OCI-LY7 (cell line): ENCODE measurements around the gene DNAJC11. TPM values are rescaled to one million over a fixed set of nuclear protein-coding genes. Genes with fewer than 3 reads are reported as not detected.
"Not testable (repeated sequence)": the region's sequence is repeated elsewhere in the genome, so short reads cannot be mapped to it uniquely, and the experiment has no call there.

Experiments
- BruUV-seq: library from RNA; stranded (reverse); fragments of 400-500 nt; replicated peaks from 2 replicates; lab custom pipeline; 2021; lab: Mats Ljungman, UMichigan
- CTCF ChIA-PET: fragments of 300-600 bp; sonication (Branson Sonifier 250); formaldehyde crosslinking; loops from one replicate; lab custom pipeline; 2022; ENCODE audit warnings: antibody characterized with exemption; ENCODE audit not compliant: unreplicated experiment; lab: Charles Lee
- POLR2A ChIA-PET: fragments of 300-600 bp; sonication (Branson Sonifier 250); formaldehyde crosslinking; loops from one replicate; lab custom pipeline; 2022; ENCODE audit warnings: antibody characterized with exemption; lab: Charles Lee
- DNase-seq: peaks from one replicate; pipeline ENCODE4 v3.0.0-alpha.2; 2015; ENCODE audit warnings: low spot score
- H2AFZ ChIP-seq: fragments of 200-600 bp; sonication (generic), shearing (Covaris generic); 2 replicates; pipeline ENCODE4 v1.6.1; 2014; ENCODE audit warnings: mild to moderate bottlenecking, antibody characterized with exemption, low read length, moderate library complexity
- H3K27ac ChIP-seq: fragments of 200-600 bp; sonication (generic); 2 replicates; pipeline ENCODE4 v1.5.1; 2014; ENCODE audit warnings: mixed run types, low read depth, mild to moderate bottlenecking, moderate library complexity, low read length, inconsistent platforms; ENCODE audit not compliant: poor library complexity, severe bottlenecking
- H3K36me3 ChIP-seq: fragments of 200-600 bp; sonication (generic); 2 replicates; pipeline ENCODE4 v1.6.1; 2014; ENCODE audit warnings: mild to moderate bottlenecking, antibody characterized with exemption, low read length, moderate library complexity, mixed read lengths; ENCODE audit not compliant: insufficient read depth
- H3K4me1 ChIP-seq: fragments of 200-600 bp; sonication (generic); 2 replicates; pipeline ENCODE4 v1.5.1; 2014; ENCODE audit warnings: mild to moderate bottlenecking, low read length; ENCODE audit not compliant: insufficient read depth, poor library complexity, severe bottlenecking
- H3K4me2 ChIP-seq: fragments of 200-600 bp; sonication (generic); 2 replicates; pipeline ENCODE4 v1.6.1; 2014; ENCODE audit warnings: mild to moderate bottlenecking, low read length
- H3K4me3 ChIP-seq: fragments of 200-600 bp; sonication (generic); 2 replicates; pipeline ENCODE4 v1.5.1; 2014; ENCODE audit warnings: mild to moderate bottlenecking, low read depth, low read length; ENCODE audit not compliant: poor library complexity, severe bottlenecking
- H3K79me2 ChIP-seq: fragments of 200-600 bp; sonication (generic); 2 replicates; pipeline ENCODE4 v1.6.1; 2016; ENCODE audit warnings: low read depth, mild to moderate bottlenecking, low read length, moderate library complexity, mixed read lengths; ENCODE audit not compliant: insufficient read depth
- H3K9me2 ChIP-seq: fragments of 200-600 bp; sonication (generic); 2 replicates; pipeline ENCODE4 v1.6.1; 2016; ENCODE audit warnings: mild to moderate bottlenecking, low read length, mixed read lengths; ENCODE audit not compliant: insufficient read depth
- H3K9me3 ChIP-seq: fragments of 200-600 bp; sonication (generic); 2 replicates; pipeline ENCODE4 v1.6.1; 2014; ENCODE audit warnings: mild to moderate bottlenecking, mixed run types, low read length, mixed read lengths
- H4K20me1 ChIP-seq: fragments of 200-600 bp; sonication (generic); 2 replicates; pipeline ENCODE4 v1.6.1; 2014; ENCODE audit warnings: mild to moderate bottlenecking, antibody characterized with exemption, low read length, moderate library complexity, mixed read lengths; ENCODE audit not compliant: insufficient read depth
- CTCF ChIP-seq: fragments of 200-600 bp; sonication (generic); conservative IDR thresholded peaks from 2 replicates; pipeline ENCODE4 v1.5.1; 2014; ENCODE audit warnings: mild to moderate bottlenecking, antibody characterized with exemption, low read length, moderate library complexity, mixed read lengths
- EZH2phosphoT487 ChIP-seq: fragments of 200-600 bp; sonication (generic); IDR thresholded peaks from 2 replicates; pipeline ENCODE4 v1.6.1; 2018; ENCODE audit warnings: low read depth, borderline replicate concordance, mild to moderate bottlenecking, mixed run types, antibody characterized with exemption, low read length, moderate library complexity, mixed read lengths
- intact Hi-C: fragments of 100-400 bp; cut with micrococcal nuclease; formaldehyde crosslinking; loops from one replicate; pipeline ENCODE4 v1.10.0; 2022; ENCODE audit not compliant: unreplicated experiment
- total RNA-seq, 2 experiments: library from RNA; depleted of rRNA in 1 of 2; stranded (reverse); fragments of >200 nt in 1 of 2; shearing (Covaris generic) in 1 of 2; gene quantifications; 2 replicates each; pipeline ENCODE4 v1.2.3, GENCODE V29; 2014 to 2022

DNAJC11 gene
- total RNA-seq, 2 experiments from 2014 or later = 31.0 to 65.6 TPM

- H2AFZ ChIP-seq = no peak overlapping the region
- no peaks in the 10 kb centered on the region for H3K9me2 ChIP-seq
- intact Hi-C loops = no loop called here
- H4K20me1 ChIP-seq = no peaks in the 10 kb centered on the region
- POLR2A ChIA-PET = interaction anchor here (0.7 to 1.5 kb wide), 3 partner anchors 8 to 48 kb away, joined by 3 to 4 read pairs (median 3); no protein-coding TSS in a partner anchor
- H3K27ac ChIP-seq = no peak overlapping the region
- no peak overlapping the region for H3K4me3 ChIP-seq
- no peaks in the 10 kb centered on the region for H3K9me3 ChIP-seq
- no peak overlapping the region for H3K4me2 ChIP-seq
- DNase-seq = no peak
- CTCF ChIA-PET = no interaction called here
- no peak for TF ChIP-seq CTCF
- TF ChIP-seq EZH2phosphoT487 = no peak
- peaks cover 69% of the 10 kb centered on the region for H3K36me3 ChIP-seq
- H3K79me2 ChIP-seq = no peaks in the 10 kb centered on the region
- no TSS peak for BruUV-seq
- no peaks in the 10 kb centered on the region for H3K4me1 ChIP-seq
Measured at GRCh38 chr1:6648556-6648955, 53.1 kb downstream of the DNAJC11 start.

GRCh38 chr1:6646499-6647148 is 55.0 kb downstream of the DNAJC11 start:
- no peaks in the 10 kb centered on the region for H3K79me2 ChIP-seq
- no peaks in the 10 kb centered on the region for H3K9me3 ChIP-seq
- ChIA-PET POLR2A (interaction anchor here (0.5 kb wide), 1 partner anchor 167 kb away, joined by 5 read pairs; no protein-coding TSS in a partner anchor), CTCF (no interaction called here)
- intact Hi-C loops = loop anchor here (1.0 kb wide), 2 partner anchors 156 to 160 kb away; no protein-coding TSS in a partner anchor
- H4K20me1 ChIP-seq = no peaks in the 10 kb centered on the region
- no TSS peak for BruUV-seq
- no peak overlapping the region for H3K4me3 ChIP-seq
- H3K9me2 ChIP-seq = no peaks in the 10 kb centered on the region
- H2AFZ ChIP-seq = no peak overlapping the region
- H3K27ac ChIP-seq = no peak overlapping the region
- DNase-seq = peak; percentile 65
- peaks cover 67% of the 10 kb centered on the region for H3K36me3 ChIP-seq
- TF ChIP-seq CTCF (peak; percentile 84), EZH2phosphoT487 (no peak)
- H3K4me1 ChIP-seq = no peaks in the 10 kb centered on the region
- no peak overlapping the region for H3K4me2 ChIP-seq

GRCh38 chr1:6645018-6645417 is 56.6 kb downstream of the DNAJC11 start:
- ChIA-PET CTCF (no interaction called here), POLR2A (interaction anchor here (0.5 kb wide), 1 partner anchor 260 kb away, joined by 3 read pairs; no protein-coding TSS in a partner anchor)
- TF ChIP-seq EZH2phosphoT487 (no peak), CTCF (no peak)
- Histone ChIP-seq H3K27ac (no peak overlapping the region), H3K9me2 (no peaks in the 10 kb centered on the region), H3K79me2 (no peaks in the 10 kb centered on the region), H3K9me3 (no peaks in the 10 kb centered on the region), H3K4me2 (no peak overlapping the region), H3K4me3 (no peak overlapping the region), H3K4me1 (no peaks in the 10 kb centered on the region), H3K36me3 (peaks cover 63% of the 10 kb centered on the region), H2AFZ (no peak overlapping the region), H4K20me1 (no peaks in the 10 kb centered on the region)
- no peak for DNase-seq
- BruUV-seq = no TSS peak
- intact Hi-C loops = no loop called here

- H3K9me2 ChIP-seq, H4K20me1 ChIP-seq, POLR2A ChIA-PET, H3K9me3 ChIP-seq, H3K27ac ChIP-seq, H3K4me2 ChIP-seq, BruUV-seq, H3K79me2 ChIP-seq, DNase-seq, H3K4me1 ChIP-seq, H3K4me3 ChIP-seq, H2AFZ ChIP-seq, CTCF ChIA-PET, intact Hi-C loops: not testable (repeated sequence)
- H3K36me3 ChIP-seq = peaks cover 92% of the 10 kb centered on the region
Measured at GRCh38 chr1:6640867-6641266, 60.7 kb downstream of the DNAJC11 start.
